SK-N-SH (cell line): Measurements from ENCODE around the gene RBMS1. TPM values are rescaled to one million over a fixed set of nuclear protein-coding genes. Genes with fewer than 3 reads are reported as not detected.
A peak's percentile ranks its signal among the peaks of the same experiment; 100 is the strongest.

Experiments
- CTCF ChIA-PET: fragments of 300-600, 350-600 bp; formaldehyde crosslinking; extraction: SDS; loops from one replicate; lab custom pipeline; 2021; lab: Yijun Ruan, JAX
- POLR2A ChIA-PET: fragments of 350-600 bp; sonication (Branson Sonifier 250); formaldehyde crosslinking; extraction: SDS; loops from one replicate; lab custom pipeline; 2020; ENCODE audit warnings: antibody characterized with exemption, inconsistent platforms; lab: Yijun Ruan, JAX
- DNase-seq: peaks from one replicate; pipeline ENCODE4 v3.0.0; 2012
- H2AFZ ChIP-seq: fragments of 200-600 bp; sonication (generic); 2 replicates; pipeline ENCODE4 v1.8.1; 2016; ENCODE audit warnings: antibody characterized with exemption, mild to moderate bottlenecking, low read depth
- H3F3A ChIP-seq: fragments of 200-600 bp; sonication (generic); replicated peaks from 2 replicates; pipeline ENCODE3; 2016; ENCODE audit warnings: antibody characterized with exemption, mild to moderate bottlenecking; ENCODE audit not compliant: insufficient read depth
- H3K27ac ChIP-seq, 2 experiments: fragments of 200-500 bp in 1 of 2; fragments of 200-600 bp in 1 of 2; sonication (Bioruptor generic) in 1 of 2; sonication (generic), shearing (Covaris generic) in 1 of 2; 2 replicates each; pipeline versions ENCODE4 v1.5.1 to v1.6.1; 2014 to 2016; ENCODE audit warnings: low read depth in 2 of 2, inconsistent platforms in 1 of 2, low read length in 1 of 2, mild to moderate bottlenecking in 1 of 2, mixed read lengths in 1 of 2
- H3K27me3 ChIP-seq: fragments of 200-600 bp; sonication (generic), shearing (Covaris generic); 2 replicates; pipeline ENCODE4 v1.6.1; 2016; ENCODE audit warnings: mixed run types; ENCODE audit not compliant: insufficient read depth
- H3K36me3 ChIP-seq, 2 experiments: fragments of 200-500 bp in 1 of 2; fragments of 200-600 bp in 1 of 2; sonication (Bioruptor generic) in 1 of 2; sonication (generic) in 1 of 2; replicated peaks in 1 of 2; 2 replicates each; pipeline versions ENCODE3 to v1.5.1; 2014 to 2016; ENCODE audit warnings: low read length in 1 of 2, mild to moderate bottlenecking in 1 of 2; ENCODE audit not compliant: insufficient read depth in 2 of 2, control insufficient read depth in 1 of 2
- H3K4me1 ChIP-seq, 2 experiments: fragments of 200-500 bp in 1 of 2; fragments of 200-600 bp in 1 of 2; sonication (Bioruptor generic) in 1 of 2; sonication (generic), shearing (Covaris generic) in 1 of 2; 2 replicates each; pipeline versions ENCODE4 v1.5.1 to v1.6.1; 2014 to 2016; ENCODE audit warnings: low read depth in 1 of 2, low read length in 1 of 2, mixed run types in 1 of 2; ENCODE audit not compliant: insufficient read depth in 2 of 2, control insufficient read depth in 1 of 2
- H3K4me2 ChIP-seq: fragments of 200-600 bp; sonication (generic), shearing (Covaris generic); 2 replicates; pipeline ENCODE4 v1.6.1; 2017; ENCODE audit warnings: mixed run types
- H3K4me3 ChIP-seq, 2 experiments: fragments of 200-500 bp in 1 of 2; fragments of 200-600 bp in 1 of 2; sonication (Bioruptor generic) in 1 of 2; sonication (generic), shearing (Covaris generic) in 1 of 2; 2 replicates each; pipeline versions ENCODE4 v1.5.1 to v1.8.1; 2014 to 2016; ENCODE audit warnings: low read depth in 2 of 2, inconsistent platforms in 1 of 2, low read length in 1 of 2, mild to moderate bottlenecking in 1 of 2, mixed read lengths in 1 of 2, moderate library complexity in 1 of 2
- H3K79me2 ChIP-seq: fragments of 200-600 bp; sonication (generic); 2 replicates; pipeline ENCODE4 v1.8.1; 2017; ENCODE audit warnings: mild to moderate bottlenecking; ENCODE audit not compliant: insufficient read depth
- H3K9ac ChIP-seq: fragments of 200-600 bp; sonication (generic); 2 replicates; pipeline ENCODE4 v1.6.1; 2017; ENCODE audit warnings: mixed run types
- H3K9me2 ChIP-seq: fragments of 200-600 bp; sonication (generic); 2 replicates; pipeline ENCODE4 v1.6.1; 2017; ENCODE audit warnings: mixed run types
- H3K9me3 ChIP-seq: fragments of 200-600 bp; sonication (generic); 2 replicates; pipeline ENCODE4 v1.6.1; 2017; ENCODE audit warnings: mixed run types, mild to moderate bottlenecking, moderate library complexity
- H4K20me1 ChIP-seq: fragments of 200-600 bp; sonication (generic); 2 replicates; pipeline ENCODE4 v1.6.1; 2017; ENCODE audit warnings: mild to moderate bottlenecking, mixed run types; ENCODE audit not compliant: insufficient read depth
- CHD2 ChIP-seq: fragments of 150-350 bp; IDR thresholded peaks from 2 replicates; pipeline ENCODE4 v1.6.1; 2018; ENCODE audit warnings: low read length; ENCODE audit not compliant: partially characterized antibody
- EP300 ChIP-seq, 2 experiments: IDR thresholded peaks; 2 replicates each; pipeline versions ENCODE4 v1.4.0 to v1.6.1; 2012; ENCODE audit warnings: borderline replicate concordance in 1 of 2, low read depth in 1 of 2, low read length in 1 of 2
- FOXM1 ChIP-seq: IDR thresholded peaks from 2 replicates; pipeline ENCODE4 v1.4.0; 2012; ENCODE audit warnings: low read depth, mild to moderate bottlenecking
- GATA2 ChIP-seq: sonication (generic); formaldehyde crosslinking; IDR thresholded peaks from 2 replicates; pipeline ENCODE4 v1.5.0; 2020; ENCODE audit warnings: mild to moderate bottlenecking, missing genetic modification reagents
- MAX ChIP-seq: IDR thresholded peaks from 2 replicates; pipeline ENCODE4 v1.4.0; 2012; ENCODE audit warnings: low read depth
- NRF1 ChIP-seq: IDR thresholded peaks from 2 replicates; pipeline ENCODE4 v1.6.1; 2012; ENCODE audit warnings: low read depth, mild to moderate bottlenecking, low read length
- PBX3 ChIP-seq: IDR thresholded peaks from 2 replicates; pipeline ENCODE4; 2012
- RAD21 ChIP-seq: IDR thresholded peaks from 2 replicates; pipeline ENCODE4 v1.6.1; 2012; ENCODE audit warnings: mild to moderate bottlenecking, low read length
- RCOR1 ChIP-seq: fragments of 150-350 bp; IDR thresholded peaks from 2 replicates; pipeline ENCODE4 v1.6.1; 2017; ENCODE audit warnings: antibody characterized with exemption, low read length
- REST ChIP-seq: IDR thresholded peaks from 2 replicates; pipeline ENCODE4 v1.6.1; 2012; ENCODE audit warnings: mild to moderate bottlenecking, low read depth, low read length, moderate library complexity
- SMC3 ChIP-seq: IDR thresholded peaks from 2 replicates; pipeline ENCODE4 v1.6.1; 2012; ENCODE audit warnings: low read depth, low read length, improper control_type of control experiment
- TEAD4 ChIP-seq: IDR thresholded peaks from 2 replicates; pipeline ENCODE4 v1.4.0; 2012; ENCODE audit warnings: mild to moderate bottlenecking, borderline replicate concordance; ENCODE audit not compliant: insufficient read depth
- USF1 ChIP-seq: IDR thresholded peaks from 2 replicates; pipeline ENCODE4 v1.4.0; 2012; ENCODE audit warnings: low read depth, borderline replicate concordance
- WGBS: methylation state at CpG from one replicate; pipeline ENCODE4 v1.1.6; 2017; ENCODE audit warnings: low lambda C conversion rate; 5-methylcytosine and 5-hydroxymethylcytosine counted together
- polyA plus RNA-seq, 3 experiments: library from polyadenylated mRNA; depleted of rRNA; stranded (reverse); fragments of >200 nt; gene quantifications; 2 replicates each; pipeline ENCODE4 v1.2.3, GENCODE V29; 2012

Gene RBMS1
- polyA plus RNA-seq, 1 of the 3 experiments (the other 2 are of a cell fraction) = 56.5 TPM

GRCh38 chr2:160507046-160507407 lies 13.4 kb upstream of the RBMS1 start:
- Histone ChIP-seq H3F3A (no peaks in the 10 kb centered on the region), H3K9ac (no peak overlapping the region), H3K4me2 (no peak overlapping the region), H3K4me1 (peaks cover 0 to 21% of the 10 kb centered on the region in 2 experiments; a peak in 2 of 4 replicates), H3K27me3 (no peaks in the 10 kb centered on the region), H3K27ac (no peak overlapping the region), H4K20me1 (no peaks in the 10 kb centered on the region), H3K79me2 (no peaks in the 10 kb centered on the region), H3K9me3 (no peaks in the 10 kb centered on the region), H3K4me3 (no peak overlapping the region), H3K36me3 (no peaks in the 10 kb centered on the region), H2AFZ (no peak overlapping the region), H3K9me2 (no peaks in the 10 kb centered on the region)
- CTCF ChIA-PET = no interaction called here
- TF ChIP-seq USF1 (no peak), PBX3 (no peak), SMC3 (no peak), REST (no peak), TEAD4 (no peak), MAX (no peak), GATA2 (CRISPR knock-in tag) (no peak), NRF1 (no peak), FOXM1 (no peak)
- WGBS = 95% methylated on average over 3 of the region's 3 CpGs
- POLR2A ChIA-PET = no interaction called here
- no peak for DNase-seq

- H3K9ac ChIP-seq = no peak overlapping the region
- CTCF ChIA-PET = no interaction called here
- no peaks in the 10 kb centered on the region for H3K36me3 ChIP-seq
- no peak overlapping the region for H3K4me3 ChIP-seq
- H3K27me3 ChIP-seq = no peaks in the 10 kb centered on the region
- H3K79me2 ChIP-seq = no peaks in the 10 kb centered on the region
- H3K9me2 ChIP-seq = no peaks in the 10 kb centered on the region
- DNase-seq = no peak
- H3K9me3 ChIP-seq = no peaks in the 10 kb centered on the region
- POLR2A ChIA-PET = no interaction called here
- TF ChIP-seq CHD2 (peak; percentile 32), RCOR1 (peak; percentile 30; the same call in 1 of the 2 replicates), RAD21 (no peak), MAX (no peak), EP300 (IDR thresholded peaks at IDR 0.05; ENCODE audit: borderline replicate concordance in 1 of 2, low read depth in 1 of 2, low read length in 1 of 2) (peak in 1 of 2 experiments; percentile 87; a peak in 2 of 4 replicates), GATA2 (CRISPR knock-in tag) (peak; percentile 80)
- no peaks in the 10 kb centered on the region for H4K20me1 ChIP-seq
- H3F3A ChIP-seq = no peaks in the 10 kb centered on the region
- H3K27ac ChIP-seq = peak overlapping the region in 1 of 2 experiments; percentile 0; a peak in 2 of 4 replicates
- H3K4me1 ChIP-seq = peaks cover 0 to 19% of the 10 kb centered on the region in 2 experiments; a peak in 2 of 4 replicates
- H3K4me2 ChIP-seq = no peak overlapping the region
- 90% methylated on average over 9 of the region's 9 CpGs for WGBS
- H2AFZ ChIP-seq = no peak overlapping the region
These were observed 12.9 kb upstream of the RBMS1 start for GRCh38 chr2:160506371-160507045.
